Right atrium auricular region (tissue), 2 donors: Measurements from ENCODE around the gene ZMIZ1. TPM values are rescaled to one million over a fixed set of nuclear protein-coding genes. Genes with fewer than 3 reads are reported as not detected.

ENCODE experiments used
- DNase-seq: peaks from one replicate; pipeline ENCODE4 v3.0.0-alpha.2; 2019; ENCODE audit warnings: low spot score
- H3K27ac ChIP-seq, 2 donors: fragments of 200-600 bp; sonication (generic); 1 replicate in 1 of 2; 2 replicates in 1 of 2; pipeline ENCODE4 v1.5.1; 2016 to 2019
- H3K27me3 ChIP-seq, 2 donors: fragments of 200-600 bp; sonication (generic); one replicate each; pipeline versions ENCODE4 v1.5.1 to v1.6.0; 2017 to 2019
- H3K36me3 ChIP-seq: fragments of 200-600 bp; sonication (generic); one replicate; pipeline ENCODE4 v1.5.1; 2016
- H3K4me1 ChIP-seq, 2 donors: fragments of 200-600 bp; sonication (generic); one replicate each; pipeline versions ENCODE4 v1.5.1 to v1.6.0; 2017 to 2019
- H3K4me3 ChIP-seq, 2 donors: fragments of 200-600 bp; sonication (generic); 1 replicate in 1 of 2; 2 replicates in 1 of 2; pipeline ENCODE4 v1.5.1; 2017 to 2019; ENCODE audit warnings: mild to moderate bottlenecking in 1 of 2, moderate library complexity in 1 of 2
- H3K9me3 ChIP-seq, 2 donors: fragments of 200-600 bp; sonication (generic); one replicate each; pipeline ENCODE4 v1.5.1; 2019
- total RNA-seq, 2 donors: library from RNA; depleted of rRNA; stranded (reverse); fragments of >200 nt; gene quantifications; one replicate each; pipeline ENCODE4 v1.1.0, GENCODE V29; 2016
- TF ChIP-seq, protein P1 (sequence below), 2 donors: fragments of 200-600 bp; sonication (generic); IDR thresholded peaks; one replicate each; pipeline ENCODE4 v1.5.1; 2019; ENCODE audit warnings: antibody characterized with exemption in 2 of 2

Gene ZMIZ1
- total RNA-seq, 2 donors from 2014 or later, result 59.3 to 71.0 TPM

DNA sequence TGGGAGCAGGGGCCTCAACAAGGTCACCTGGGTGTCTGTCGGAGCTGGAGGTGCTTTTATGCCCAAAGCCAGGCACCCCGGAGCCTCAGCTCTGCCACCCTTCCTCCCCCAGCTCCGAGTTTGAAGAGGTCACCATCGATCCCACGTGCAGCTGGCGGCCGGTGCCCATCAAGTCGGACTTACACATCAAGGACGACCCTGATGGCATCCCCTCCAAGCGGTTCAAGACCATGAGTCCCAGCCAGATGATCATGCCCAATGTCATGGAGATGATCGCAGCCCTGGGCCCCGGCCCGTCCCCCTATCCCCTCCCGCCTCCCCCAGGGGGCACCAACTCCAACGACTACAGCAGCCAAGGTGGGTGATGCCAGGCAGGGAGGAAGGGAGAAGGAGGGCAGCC is 237.2 kb downstream of the ZMIZ1 start:
- peaks cover 0 to 10% of the 10 kb centered on the region in 2 donors for H3K4me1 ChIP-seq
- H3K27ac ChIP-seq, result no peak overlapping the region
- peaks cover 98% of the 10 kb centered on the region for H3K36me3 ChIP-seq
- TF ChIP-seq, protein P1, sequence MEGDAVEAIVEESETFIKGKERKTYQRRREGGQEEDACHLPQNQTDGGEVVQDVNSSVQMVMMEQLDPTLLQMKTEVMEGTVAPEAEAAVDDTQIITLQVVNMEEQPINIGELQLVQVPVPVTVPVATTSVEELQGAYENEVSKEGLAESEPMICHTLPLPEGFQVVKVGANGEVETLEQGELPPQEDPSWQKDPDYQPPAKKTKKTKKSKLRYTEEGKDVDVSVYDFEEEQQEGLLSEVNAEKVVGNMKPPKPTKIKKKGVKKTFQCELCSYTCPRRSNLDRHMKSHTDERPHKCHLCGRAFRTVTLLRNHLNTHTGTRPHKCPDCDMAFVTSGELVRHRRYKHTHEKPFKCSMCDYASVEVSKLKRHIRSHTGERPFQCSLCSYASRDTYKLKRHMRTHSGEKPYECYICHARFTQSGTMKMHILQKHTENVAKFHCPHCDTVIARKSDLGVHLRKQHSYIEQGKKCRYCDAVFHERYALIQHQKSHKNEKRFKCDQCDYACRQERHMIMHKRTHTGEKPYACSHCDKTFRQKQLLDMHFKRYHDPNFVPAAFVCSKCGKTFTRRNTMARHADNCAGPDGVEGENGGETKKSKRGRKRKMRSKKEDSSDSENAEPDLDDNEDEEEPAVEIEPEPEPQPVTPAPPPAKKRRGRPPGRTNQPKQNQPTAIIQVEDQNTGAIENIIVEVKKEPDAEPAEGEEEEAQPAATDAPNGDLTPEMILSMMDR (IDR thresholded peaks at IDR 0.05), result no peak
- H3K4me3 ChIP-seq, result no peak overlapping the region
- H3K27me3 ChIP-seq, result no peaks in the 10 kb centered on the region
- no peaks in the 10 kb centered on the region for H3K9me3 ChIP-seq
- no peak for DNase-seq

DNA sequence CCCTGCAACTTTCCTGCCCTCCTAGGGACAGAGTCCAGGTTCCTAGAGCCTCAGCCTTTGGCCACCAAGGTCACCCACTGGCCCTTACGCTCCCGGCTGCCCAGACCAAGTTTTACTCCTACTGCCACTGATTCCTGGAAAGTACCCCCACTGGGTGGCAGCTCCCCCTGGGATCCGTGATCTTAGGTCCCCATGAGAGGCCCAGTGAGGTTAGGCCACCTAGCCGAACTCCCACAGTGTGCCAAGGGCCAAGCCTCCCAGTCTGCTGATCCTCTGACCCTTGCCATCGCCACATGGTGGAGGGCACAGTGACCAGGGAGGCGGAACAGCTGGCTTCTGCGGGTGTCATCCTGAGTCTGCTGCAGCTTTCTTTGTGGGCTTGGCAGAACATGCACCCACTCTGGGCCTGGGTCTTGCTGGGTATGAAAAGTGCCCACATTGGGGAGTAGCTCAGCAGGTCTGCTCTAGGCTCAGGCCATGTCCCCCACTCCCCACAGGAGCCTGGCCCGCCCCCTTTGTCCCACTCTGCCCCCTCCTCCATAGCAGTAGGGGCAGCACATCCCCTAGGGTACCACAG is 238.0 kb downstream of the ZMIZ1 start:
- H3K36me3 ChIP-seq, result peaks cover 98% of the 10 kb centered on the region
- H3K27me3 ChIP-seq, result no peaks in the 10 kb centered on the region
- TF ChIP-seq, protein P1 (IDR thresholded peaks at IDR 0.05), result no peak
- no peak for DNase-seq
- no peaks in the 10 kb centered on the region for H3K9me3 ChIP-seq
- H3K4me1 ChIP-seq, result peaks cover 0 to 10% of the 10 kb centered on the region in 2 donors
- H3K27ac ChIP-seq, result no peak overlapping the region
- H3K4me3 ChIP-seq, result no peak overlapping the region

DNA sequence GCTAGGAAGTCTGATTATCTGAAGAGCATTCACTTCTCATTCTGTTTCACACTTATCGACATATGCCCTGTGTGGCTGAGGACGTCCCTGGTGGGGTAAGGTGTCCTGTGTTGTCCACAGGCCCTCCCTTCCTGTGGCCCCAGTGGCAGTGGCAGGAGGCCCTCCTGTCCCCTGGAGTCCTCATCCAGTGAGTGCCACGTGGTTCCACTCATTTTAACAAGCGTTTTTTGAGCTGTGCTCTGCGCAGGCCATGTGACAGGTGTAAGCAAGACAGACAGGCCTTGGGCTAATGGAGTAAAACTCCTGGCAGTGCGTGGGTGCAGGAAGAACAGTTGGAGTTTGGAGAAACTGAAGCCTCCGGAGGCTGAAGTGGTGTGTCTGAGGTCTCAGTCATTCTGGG is 239.2 kb downstream of the ZMIZ1 start:
- Histone ChIP-seq H3K36me3 (peaks cover 100% of the 10 kb centered on the region), H3K9me3 (no peaks in the 10 kb centered on the region), H3K4me1 (peaks cover 0 to 10% of the 10 kb centered on the region in 2 donors), H3K27me3 (no peaks in the 10 kb centered on the region), H3K4me3 (no peak overlapping the region), H3K27ac (no peak overlapping the region)
- TF ChIP-seq, protein P1 (IDR thresholded peaks at IDR 0.05), result no peak
- DNase-seq, result no peak

DNA sequence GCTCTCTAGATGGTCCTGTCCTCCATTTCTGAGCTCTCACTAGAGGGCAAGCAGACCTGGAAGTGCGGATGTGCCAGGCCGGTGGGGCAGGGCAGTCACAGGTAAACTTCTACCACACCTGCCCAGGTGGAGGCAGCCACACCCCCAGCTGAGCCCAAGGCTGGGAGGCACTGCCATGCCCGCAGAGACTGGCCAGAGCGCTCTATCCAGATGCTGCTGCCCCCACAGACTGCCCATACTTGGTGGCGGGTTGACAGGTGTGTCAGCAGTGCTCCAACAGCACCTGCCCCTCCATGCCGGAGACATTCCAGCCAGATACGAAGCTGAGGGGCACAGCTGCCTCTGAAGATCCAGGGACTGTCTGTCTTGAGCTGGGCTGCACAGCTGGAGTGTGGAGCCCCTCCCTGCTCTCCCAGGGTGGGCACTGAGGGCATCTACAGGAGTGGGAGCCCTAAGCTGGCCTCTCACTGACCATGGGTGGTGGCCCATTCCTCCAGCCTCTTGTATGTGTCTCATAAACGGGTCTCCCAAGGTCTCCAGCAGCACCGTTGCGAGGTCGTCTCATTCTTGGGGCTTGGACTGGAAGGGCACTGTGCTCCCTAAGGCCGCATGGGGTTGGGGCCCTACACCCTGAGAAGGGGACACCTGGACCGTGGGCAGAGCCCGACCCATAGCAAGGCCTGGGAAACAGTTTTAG is 240.4 kb downstream of the ZMIZ1 start:
- no peaks in the 10 kb centered on the region for H3K27me3 ChIP-seq
- no peak for DNase-seq
- H3K9me3 ChIP-seq, result no peaks in the 10 kb centered on the region
- peaks cover 0 to 10% of the 10 kb centered on the region in 2 donors for H3K4me1 ChIP-seq
- TF ChIP-seq, protein P1 (IDR thresholded peaks at IDR 0.05), result no peak
- H3K27ac ChIP-seq, result no peak overlapping the region
- peaks cover 100% of the 10 kb centered on the region for H3K36me3 ChIP-seq
- H3K4me3 ChIP-seq, result no peak overlapping the region

DNA sequence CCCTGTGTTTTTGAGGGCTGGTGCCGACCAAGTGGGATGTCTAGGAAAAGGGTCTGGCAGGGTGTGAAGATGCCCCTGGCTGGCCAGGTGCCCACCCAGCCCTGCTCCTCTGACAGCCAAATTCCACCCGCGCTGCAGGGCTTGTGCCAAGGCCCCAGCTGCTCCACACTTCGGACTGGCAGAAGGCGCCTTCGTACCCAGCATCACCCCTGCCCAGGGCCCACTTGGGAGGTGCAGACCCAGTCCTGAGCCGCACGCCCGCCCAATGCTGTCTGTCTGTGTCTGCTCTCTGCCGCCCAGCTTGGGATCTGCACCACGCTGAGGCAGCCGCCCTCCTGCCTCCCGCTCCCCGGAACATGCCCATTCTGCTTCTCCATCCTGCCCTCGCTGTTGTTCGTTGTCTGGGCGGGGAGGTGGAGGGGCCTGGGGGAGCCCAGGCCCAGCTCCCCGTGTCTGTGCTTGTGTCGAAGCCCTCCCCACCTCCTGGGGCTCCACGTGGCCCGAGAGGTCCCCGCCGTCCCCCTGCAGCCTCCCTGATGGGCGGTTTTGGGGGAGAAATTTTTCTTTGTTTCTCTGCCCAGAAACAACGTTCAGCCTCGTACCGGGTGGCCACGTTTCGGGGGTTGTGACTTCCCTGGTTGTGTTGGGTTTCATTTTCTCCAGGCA is 241.6 kb downstream of the ZMIZ1 start:
- no peak for DNase-seq
- no peaks in the 10 kb centered on the region for H3K27me3 ChIP-seq
- H3K9me3 ChIP-seq, result no peaks in the 10 kb centered on the region
- H3K36me3 ChIP-seq, result peaks cover 89% of the 10 kb centered on the region
- H3K4me3 ChIP-seq, result no peak overlapping the region
- TF ChIP-seq, protein P1 (IDR thresholded peaks at IDR 0.05), result no peak
- peaks cover 0 to 10% of the 10 kb centered on the region in 2 donors for H3K4me1 ChIP-seq
- H3K27ac ChIP-seq, result no peak overlapping the region
